Right renal cortex interstitium (tissue), 3 donors: Measurements from ENCODE around the gene EYA4. TPM values are rescaled to one million over a fixed set of nuclear protein-coding genes. Genes with fewer than 3 reads are reported as not detected.
A peak's percentile ranks its signal among the peaks of the same experiment; 100 is the strongest.

Source experiments
- DNase-seq, 3 donors: peaks; one replicate each; pipeline ENCODE4 v3.0.0-alpha.2; 2013; ENCODE audit warnings: low read depth in 3 of 3, low spot score in 2 of 3
- polyA plus RNA-seq, 3 donors: library from polyadenylated mRNA; unstranded; fragments of 120-200 nt; gene quantifications; one replicate each; pipeline ENCODE4 v1.2.1, GENCODE V29; 2013; ENCODE audit not compliant: insufficient read length in 3 of 3

The EYA4 gene
- polyA plus RNA-seq, 3 donors = 15.8 to 17.5 (median 16.6) TPM

GRCh38 chr6:133432021-133432989 lies 191.1 kb downstream of the EYA4 start:
- DNase-seq = no peak

DNA sequence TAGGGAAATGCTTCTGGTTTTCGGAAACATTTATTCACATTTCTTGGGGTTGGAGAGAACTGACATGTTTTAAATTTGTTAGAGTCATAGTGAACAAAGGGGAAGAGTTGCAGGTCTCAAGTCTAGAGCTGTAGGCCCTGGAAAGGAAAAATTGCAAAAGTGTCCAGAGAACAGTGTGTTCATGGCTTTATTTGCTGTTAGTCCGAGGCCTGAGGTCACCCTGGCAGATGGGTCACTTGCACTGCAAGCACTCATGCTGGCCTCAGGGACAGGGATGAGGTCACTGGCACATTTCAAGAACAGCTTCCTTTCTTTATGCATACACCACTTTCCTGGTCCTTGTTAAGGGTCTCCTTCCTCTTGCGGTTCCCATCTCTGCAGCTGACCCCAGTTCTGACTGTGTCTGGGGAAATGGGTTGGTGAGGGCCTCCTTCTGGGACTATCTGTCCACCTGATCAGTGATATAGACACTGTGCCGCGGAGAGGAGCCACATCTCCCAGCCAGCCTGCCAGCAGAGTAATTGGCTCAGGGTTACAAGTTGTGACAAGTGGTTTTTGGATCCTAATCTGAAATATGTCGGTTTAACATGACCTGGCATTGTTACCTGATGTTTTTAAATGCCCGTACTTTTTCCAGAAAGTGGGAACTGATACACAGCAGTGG lies 194.0 kb downstream of the EYA4 start:
- no peak for DNase-seq

DNA sequence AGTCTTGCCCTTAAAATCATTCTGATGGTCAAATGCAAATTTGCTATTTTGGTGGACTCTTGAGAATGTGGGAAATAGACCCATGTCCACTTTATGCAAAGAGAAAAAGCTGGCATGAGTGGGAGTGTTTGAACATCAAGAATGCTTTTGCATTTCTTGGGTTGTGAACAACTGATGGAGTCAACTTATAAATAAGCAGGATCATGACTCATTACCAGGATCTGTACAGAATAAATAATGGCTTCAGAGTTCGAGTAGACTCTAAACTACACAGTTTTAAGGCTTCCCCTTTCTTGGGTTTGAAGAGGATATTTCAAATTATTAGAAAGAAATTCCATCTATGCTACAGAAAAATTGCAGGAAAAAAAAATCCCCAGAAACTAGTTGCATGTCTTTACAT lies 195.5 kb downstream of the EYA4 start:
- no peak for DNase-seq

- no peak for DNase-seq
Observed at GRCh38 chr6:133441491-133441890, 200.3 kb downstream of the EYA4 start.

GRCh38 chr6:133446789-133447188 lies 205.6 kb downstream of the EYA4 start:
- no peak for DNase-seq

DNA sequence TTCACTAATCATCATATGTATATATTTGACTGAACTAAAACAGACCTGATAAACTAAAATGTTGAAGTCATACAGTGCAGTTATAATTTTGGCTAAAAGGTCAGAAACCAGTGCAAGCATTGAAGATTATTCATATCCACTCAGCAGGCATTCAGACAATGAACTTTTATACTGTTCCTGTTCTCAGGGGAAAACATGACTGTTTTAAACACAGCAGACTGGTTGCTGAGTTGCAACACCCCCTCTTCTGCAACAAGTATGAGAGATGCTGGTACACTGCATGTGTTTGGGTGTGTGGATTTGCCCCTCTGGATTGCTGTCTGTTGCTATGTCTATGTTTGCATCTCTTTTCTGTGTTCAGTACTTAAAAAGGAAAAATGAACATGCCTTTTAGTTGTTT lies 206.8 kb downstream of the EYA4 start:
- no peak for DNase-seq

DNA sequence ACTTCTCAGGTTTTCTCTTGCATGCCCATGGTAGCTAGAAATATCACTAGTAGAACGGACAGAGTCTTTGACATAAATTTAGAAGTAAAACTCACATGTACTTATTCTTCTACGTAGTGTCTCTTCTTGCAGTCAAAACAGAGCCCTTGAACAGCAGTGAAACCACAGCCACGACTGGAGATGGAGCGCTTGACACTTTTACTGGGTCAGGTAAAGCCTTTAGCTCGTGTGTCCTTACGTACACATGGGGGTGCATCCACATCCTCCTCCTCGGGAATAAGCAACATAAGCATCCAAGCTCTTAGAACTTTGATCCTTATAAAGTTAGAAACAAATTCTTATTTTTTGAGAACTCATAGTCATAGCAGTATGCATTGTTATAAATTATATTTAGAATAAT lies 215.3 kb downstream of the EYA4 start:
- DNase-seq = peak in 1 of 3 donors; percentile 12

GRCh38 chr6:133456944-133457343 lies 215.8 kb downstream of the EYA4 start:
- no peak for DNase-seq

GRCh38 chr6:133460101-133460500 lies 218.9 kb downstream of the EYA4 start:
- peak in 1 of 3 donors; percentile 10 for DNase-seq

GRCh38 chr6:133463790-133464189 lies 222.6 kb downstream of the EYA4 start:
- DNase-seq = no peak

- no peak for DNase-seq
Observed at GRCh38 chr6:133466680-133467079, 225.5 kb downstream of the EYA4 start.

DNA sequence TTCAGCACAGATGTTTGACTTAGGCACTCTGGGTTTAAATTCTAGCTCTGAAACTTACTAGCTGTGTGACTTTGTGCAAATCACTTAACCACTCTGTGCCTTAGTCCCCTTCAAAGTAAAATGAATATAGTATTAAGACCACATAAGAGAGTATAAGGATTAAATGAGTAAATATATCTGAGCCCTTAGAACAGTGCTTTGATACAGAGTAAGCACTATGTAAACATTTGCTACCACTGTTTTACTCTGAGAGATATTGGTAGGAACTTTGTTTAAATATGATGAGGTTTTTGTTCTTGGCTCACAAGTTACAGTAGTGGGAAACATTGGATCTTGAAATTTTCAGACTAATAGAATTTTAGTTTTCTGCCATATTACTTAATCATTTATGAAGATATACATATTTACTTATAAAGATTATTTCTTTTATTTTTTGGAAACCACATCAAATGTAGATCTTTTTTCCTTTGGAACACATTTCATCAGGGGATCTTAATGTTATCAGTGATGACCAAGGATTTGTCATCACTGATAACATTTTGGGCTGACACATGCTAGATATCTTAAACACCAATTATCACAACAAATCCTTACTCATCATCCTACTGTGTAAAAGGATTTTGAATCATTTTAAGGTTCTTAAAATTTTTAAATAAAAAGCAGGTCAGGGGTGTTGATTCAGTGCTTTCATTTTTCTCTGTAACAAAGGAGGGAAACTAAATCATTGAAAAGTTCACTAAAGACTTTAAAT lies 226.2 kb downstream of the EYA4 start:
- DNase-seq = no peak

GRCh38 chr6:133467982-133468380 lies 226.8 kb downstream of the EYA4 start:
- no peak for DNase-seq

DNA sequence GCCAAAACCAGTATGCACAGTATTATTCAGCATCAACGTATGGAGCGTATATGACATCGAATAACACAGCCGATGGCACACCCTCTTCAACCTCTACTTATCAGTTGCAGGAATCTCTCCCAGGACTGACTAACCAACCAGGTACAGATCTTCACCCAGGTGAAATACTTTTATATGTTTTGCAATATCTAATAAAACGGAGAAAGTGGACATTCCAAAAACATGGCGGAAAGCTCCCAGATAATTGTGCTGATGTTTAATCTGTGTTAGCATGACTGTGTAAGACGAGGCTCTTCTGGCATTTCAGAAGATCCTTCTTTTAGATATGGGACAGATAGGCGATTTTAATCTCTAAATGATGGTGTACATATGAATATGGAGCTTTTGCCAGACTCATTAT lies 227.4 kb downstream of the EYA4 start:
- no peak for DNase-seq

GRCh38 chr6:133474516-133474915 lies 233.4 kb downstream of the EYA4 start:
- DNase-seq = no peak

GRCh38 chr6:133478673-133479072 lies 237.5 kb downstream of the EYA4 start:
- no peak for DNase-seq

DNA sequence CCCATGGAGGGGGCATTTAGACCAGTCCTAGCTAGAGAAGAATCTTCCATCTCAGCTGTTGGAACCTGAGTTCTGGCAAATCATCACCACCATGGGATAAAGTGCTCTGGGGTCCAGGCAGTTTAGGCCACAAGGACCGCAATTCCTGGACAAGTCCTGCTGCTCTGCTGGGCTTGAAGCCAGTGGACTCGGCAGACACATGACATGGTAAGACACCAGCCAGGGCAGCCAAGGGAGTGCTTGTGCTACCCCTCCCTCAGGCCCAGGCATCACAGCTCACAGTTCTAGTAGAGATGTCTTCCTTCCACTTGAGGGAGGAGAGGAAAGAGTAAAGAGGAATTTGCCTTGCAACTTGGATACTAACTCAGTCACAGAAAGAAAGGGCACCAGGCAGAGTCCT lies 246.0 kb downstream of the EYA4 start:
- no peak for DNase-seq

DNA sequence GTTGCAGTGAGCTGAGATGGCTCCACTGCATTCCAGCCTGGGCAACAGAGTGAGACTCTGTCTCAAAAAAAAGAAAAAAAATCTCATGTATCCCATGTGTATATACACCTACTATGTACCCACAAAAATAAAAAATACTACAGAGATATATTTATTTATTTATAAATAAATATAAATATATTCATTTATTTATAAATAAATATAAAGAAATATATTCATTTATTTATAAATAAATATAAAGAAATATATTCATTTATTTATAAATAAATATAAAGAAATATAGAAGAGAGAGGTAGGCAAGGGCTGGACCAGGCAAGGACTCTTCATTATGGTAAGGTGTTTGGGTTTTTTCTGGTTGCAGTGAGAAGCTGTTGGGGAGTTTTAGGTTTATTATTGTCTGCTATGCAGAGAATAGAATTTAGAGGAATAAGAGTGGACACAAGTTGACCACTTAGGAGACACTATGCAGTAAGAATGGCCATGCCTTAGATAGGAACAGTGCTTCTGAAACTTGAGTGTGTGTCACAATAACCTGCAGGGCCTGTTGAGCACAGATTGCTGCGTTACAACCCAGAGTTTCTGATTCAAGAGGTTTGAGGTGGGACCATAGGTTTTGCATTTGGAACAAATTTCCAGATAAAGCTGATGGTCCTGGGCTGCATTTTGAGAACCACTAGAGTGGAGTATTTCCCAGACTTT lies 254.2 kb downstream of the EYA4 start:
- no peak for DNase-seq

DNA sequence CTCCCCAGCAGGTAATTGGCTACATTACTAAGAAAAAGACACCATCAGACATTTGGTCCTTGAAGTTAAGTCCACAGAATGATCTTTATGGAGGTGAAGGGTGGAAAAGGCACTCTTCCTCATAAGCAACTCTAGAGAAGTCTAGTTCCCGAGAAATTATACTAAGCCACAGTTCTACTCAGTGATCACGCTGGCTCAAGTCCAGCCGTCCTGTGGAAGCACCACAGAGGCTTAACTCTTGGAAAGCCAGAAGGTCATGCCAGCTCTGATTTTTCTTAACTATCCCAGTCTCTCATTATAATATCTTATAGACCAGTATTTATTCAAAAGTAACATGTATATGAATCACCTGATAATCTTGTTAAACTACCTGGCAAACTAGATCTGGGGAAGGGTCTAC lies 258.5 kb downstream of the EYA4 start:
- DNase-seq = no peak

GRCh38 chr6:133501675-133502270 lies 260.6 kb downstream of the EYA4 start:
- DNase-seq = no peak
